Peyer's patch (tissue), 4 donors: Measurements from ENCODE around the gene RAI14.

Experiments used
- POLR2A ChIP-seq, 2 donors: fragments of 450-650 bp; IDR thresholded peaks; one replicate each; pipeline ENCODE4 v1.5.1; 2017; ENCODE audit warnings: antibody characterized with exemption in 2 of 2, mild to moderate bottlenecking in 2 of 2, moderate library complexity in 2 of 2
- TF ChIP-seq, protein P1 (sequence below), 6 experiments: fragments of 450-650 bp in 4 of 6; fragments of 200-600 bp in 2 of 6; sonication (generic) in 1 of 6; IDR thresholded peaks; one replicate each; pipeline ENCODE4 v1.5.1; 2017 to 2019; ENCODE audit warnings: antibody characterized with exemption in 6 of 6, mild to moderate bottlenecking in 3 of 6, moderate library complexity in 1 of 6

GRCh38 chr5:34677428-34677827, 21.3 kb downstream of the RAI14 start:
- TF ChIP-seq POLR2A (IDR thresholded peaks at IDR 0.05), result no peak
- TF ChIP-seq, protein P1, sequence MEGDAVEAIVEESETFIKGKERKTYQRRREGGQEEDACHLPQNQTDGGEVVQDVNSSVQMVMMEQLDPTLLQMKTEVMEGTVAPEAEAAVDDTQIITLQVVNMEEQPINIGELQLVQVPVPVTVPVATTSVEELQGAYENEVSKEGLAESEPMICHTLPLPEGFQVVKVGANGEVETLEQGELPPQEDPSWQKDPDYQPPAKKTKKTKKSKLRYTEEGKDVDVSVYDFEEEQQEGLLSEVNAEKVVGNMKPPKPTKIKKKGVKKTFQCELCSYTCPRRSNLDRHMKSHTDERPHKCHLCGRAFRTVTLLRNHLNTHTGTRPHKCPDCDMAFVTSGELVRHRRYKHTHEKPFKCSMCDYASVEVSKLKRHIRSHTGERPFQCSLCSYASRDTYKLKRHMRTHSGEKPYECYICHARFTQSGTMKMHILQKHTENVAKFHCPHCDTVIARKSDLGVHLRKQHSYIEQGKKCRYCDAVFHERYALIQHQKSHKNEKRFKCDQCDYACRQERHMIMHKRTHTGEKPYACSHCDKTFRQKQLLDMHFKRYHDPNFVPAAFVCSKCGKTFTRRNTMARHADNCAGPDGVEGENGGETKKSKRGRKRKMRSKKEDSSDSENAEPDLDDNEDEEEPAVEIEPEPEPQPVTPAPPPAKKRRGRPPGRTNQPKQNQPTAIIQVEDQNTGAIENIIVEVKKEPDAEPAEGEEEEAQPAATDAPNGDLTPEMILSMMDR (IDR thresholded peaks at IDR 0.05), result no peak
